ENCODE results near the gene PTPRJ. TPM values are rescaled to one million over a fixed set of nuclear protein-coding genes. Genes with fewer than 3 reads are reported as not detected.

The PTPRJ gene
- total RNA-seq, 4 donors from 2014 or later: 4.2 to 26.2 (median 9.2) TPM

DNA sequence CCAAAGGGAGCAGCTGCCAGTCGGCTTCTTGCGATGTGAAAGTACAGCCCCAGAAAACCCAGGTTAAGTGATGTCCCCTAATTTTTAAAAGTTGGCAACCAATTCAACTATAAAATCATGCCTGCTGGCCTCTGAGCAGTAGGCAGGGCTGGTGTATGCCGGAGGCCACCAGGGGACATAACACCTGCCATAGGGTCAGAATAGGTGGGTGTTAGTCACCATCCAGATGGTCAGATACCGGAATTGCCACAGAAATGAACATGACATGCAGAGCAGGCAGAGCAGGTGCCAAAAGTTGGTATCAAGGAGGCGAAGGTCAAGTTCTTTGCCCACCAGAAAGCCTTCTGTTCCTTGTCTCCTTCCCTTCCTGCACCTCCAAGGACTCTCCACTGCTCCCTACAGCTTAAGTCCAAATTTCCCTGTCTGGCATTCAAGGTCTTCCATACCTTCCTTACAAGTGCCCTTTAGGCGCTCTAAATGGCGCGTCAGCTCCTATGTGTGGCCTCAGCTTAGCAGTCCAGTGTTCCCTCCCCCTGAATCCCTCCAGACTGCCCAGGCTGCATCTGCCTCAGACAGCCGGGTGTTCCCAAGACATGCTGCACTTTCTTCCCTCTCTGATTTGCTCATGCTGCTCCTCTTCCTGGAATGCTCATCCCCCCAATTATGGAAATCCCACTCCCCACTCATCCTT is 45.1 kb downstream of the PTPRJ start:
- intact Hi-C loops (cut with DNase I; ENCODE audit: low total_unique reads): no loop called here
- no peak for TF ChIP-seq POLR2A (IDR thresholded peaks at IDR 0.05)
- TF ChIP-seq, protein P1, sequence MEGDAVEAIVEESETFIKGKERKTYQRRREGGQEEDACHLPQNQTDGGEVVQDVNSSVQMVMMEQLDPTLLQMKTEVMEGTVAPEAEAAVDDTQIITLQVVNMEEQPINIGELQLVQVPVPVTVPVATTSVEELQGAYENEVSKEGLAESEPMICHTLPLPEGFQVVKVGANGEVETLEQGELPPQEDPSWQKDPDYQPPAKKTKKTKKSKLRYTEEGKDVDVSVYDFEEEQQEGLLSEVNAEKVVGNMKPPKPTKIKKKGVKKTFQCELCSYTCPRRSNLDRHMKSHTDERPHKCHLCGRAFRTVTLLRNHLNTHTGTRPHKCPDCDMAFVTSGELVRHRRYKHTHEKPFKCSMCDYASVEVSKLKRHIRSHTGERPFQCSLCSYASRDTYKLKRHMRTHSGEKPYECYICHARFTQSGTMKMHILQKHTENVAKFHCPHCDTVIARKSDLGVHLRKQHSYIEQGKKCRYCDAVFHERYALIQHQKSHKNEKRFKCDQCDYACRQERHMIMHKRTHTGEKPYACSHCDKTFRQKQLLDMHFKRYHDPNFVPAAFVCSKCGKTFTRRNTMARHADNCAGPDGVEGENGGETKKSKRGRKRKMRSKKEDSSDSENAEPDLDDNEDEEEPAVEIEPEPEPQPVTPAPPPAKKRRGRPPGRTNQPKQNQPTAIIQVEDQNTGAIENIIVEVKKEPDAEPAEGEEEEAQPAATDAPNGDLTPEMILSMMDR (IDR thresholded peaks at IDR 0.05): no peak
- H3K4me3 ChIP-seq (ENCODE audit: low read depth, poor library complexity, severe bottlenecking): no peak overlapping the region
- 90 to 96% methylated on average over 9 of the region's 9 CpGs for WGBS, 2 donors
- no peak for DNase-seq (ENCODE audit: low spot score in 2 of 2)

DNA sequence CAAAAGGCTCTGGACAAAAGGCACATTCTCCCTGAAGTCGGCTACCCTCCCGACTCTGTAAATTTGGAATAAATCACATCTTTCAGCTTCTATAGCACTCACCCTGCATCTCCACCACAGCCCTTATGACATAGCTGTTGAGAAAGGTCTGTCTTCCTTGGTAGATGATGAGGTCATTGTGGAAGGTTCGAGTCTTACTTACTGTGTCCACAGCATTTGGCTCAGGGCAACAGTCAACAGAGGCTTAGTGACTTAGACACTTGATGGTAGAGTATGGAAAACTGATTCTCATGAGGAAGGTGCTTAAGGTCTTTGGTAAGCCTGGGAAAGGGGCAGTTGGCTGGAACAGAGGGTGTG is 45.6 kb downstream of the PTPRJ start:
- TF ChIP-seq, protein P1 (IDR thresholded peaks at IDR 0.05): no peak
- TF ChIP-seq POLR2A (IDR thresholded peaks at IDR 0.05): no peak
- intact Hi-C loops (cut with DNase I; ENCODE audit: low total_unique reads): no loop called here
- DNase-seq (ENCODE audit: low spot score in 2 of 2): no peak
- WGBS, 2 donors: 85 to 88% methylated on average over 3 of the region's 3 CpGs
- H3K4me3 ChIP-seq (ENCODE audit: low read depth, poor library complexity, severe bottlenecking): no peak overlapping the region

DNA sequence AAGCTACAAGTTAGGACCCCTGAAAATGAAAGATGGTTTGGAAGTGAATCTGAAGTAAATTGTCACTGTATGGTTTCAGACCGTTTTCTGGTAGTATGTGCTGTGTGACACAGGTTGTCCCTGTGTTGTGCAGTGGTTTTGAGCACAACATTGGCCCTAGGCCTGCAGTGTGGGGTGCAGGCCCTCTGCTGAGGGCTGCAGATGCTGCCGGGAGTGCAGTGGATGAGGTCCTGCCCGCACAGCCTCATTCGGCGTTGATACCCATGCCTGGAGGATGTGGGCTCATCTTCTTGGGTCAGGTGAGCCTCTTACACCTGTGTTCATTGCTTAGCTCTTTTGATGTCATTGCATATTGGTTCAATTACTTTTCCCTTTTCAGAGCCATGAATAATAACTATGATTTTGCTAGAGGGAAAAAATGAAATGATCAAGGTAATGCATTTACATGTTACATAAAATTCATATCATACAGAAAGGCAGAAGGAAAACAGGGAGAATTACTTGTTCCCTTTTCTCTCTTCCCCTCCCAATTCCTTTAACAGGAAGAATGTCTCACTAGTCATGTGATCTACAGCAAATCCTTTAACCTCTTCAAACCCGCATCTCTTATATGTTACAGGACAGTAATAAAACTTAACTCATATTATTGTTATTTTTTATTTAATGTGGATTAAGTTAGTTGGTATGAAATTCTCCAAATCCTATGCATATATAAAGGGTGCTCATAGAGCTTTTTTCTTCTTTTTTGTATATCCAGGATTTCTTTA is 48.7 kb downstream of the PTPRJ start:
- intact Hi-C loops (cut with DNase I; ENCODE audit: low total_unique reads): no loop called here
- WGBS, 2 donors: 55 to 65% methylated on average over 6 of the region's 6 CpGs
- no peak for DNase-seq (ENCODE audit: low spot score in 2 of 2)
- TF ChIP-seq POLR2A (IDR thresholded peaks at IDR 0.05): no peak
- TF ChIP-seq, protein P1 (IDR thresholded peaks at IDR 0.05): no peak
- H3K4me3 ChIP-seq (ENCODE audit: low read depth, poor library complexity, severe bottlenecking): no peak overlapping the region

DNA sequence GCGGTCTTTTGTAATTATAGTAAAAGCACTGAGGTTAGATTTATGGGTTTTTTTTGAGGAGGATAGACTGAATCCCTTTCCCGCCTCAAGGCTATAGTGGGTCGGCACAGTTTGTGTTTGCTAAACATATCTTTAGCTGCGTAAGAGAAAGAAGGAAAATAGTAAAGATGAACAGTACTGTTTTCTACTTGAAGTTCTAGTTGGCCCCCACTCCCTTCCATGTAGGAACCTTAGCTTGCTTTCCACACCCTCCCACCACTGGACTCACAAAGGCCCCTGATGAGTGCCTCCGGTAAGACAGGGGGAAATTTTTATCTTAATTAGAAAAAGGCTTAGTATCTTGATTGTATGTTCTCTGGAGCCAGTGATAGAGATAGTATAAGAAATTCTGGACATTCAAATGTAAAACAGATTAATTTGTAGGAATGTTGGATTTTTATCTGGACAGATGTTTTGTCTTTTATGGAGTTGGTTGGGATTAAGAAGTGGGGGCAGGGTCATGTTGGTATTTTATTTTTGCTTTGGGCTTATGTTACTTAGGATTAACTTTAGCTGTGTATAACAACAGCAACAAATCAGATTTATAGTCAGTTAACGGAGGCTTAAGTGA is 49.4 kb downstream of the PTPRJ start:
- intact Hi-C loops (cut with DNase I; ENCODE audit: low total_unique reads): no loop called here
- no peak for TF ChIP-seq POLR2A (IDR thresholded peaks at IDR 0.05)
- TF ChIP-seq, protein P1 (IDR thresholded peaks at IDR 0.05): no peak
- no peak overlapping the region for H3K4me3 ChIP-seq (ENCODE audit: low read depth, poor library complexity, severe bottlenecking)
- no peak for DNase-seq (ENCODE audit: low spot score in 2 of 2)
- WGBS, 2 donors: 70 to 73% methylated on average over 6 of the region's 6 CpGs

DNA sequence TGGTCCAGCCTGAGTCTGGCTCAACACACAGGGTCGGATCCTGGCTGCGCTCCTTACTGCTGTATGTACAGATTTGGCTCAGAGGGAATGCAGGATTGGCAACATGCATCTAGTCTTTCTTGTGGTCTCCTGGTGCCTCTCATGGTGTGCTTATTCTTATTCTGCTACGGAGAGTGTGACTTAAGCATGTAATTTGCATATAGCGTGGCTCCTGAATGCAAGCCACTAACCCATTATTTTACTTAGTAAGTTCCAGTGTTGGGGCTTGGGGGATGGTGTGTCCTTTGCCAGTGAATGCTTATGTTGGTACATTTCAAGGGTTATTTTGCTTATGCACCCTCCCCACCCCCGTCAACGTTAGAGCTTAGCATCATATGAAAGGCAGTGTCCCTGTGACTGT is 51.2 kb downstream of the PTPRJ start:
- 90% methylated on average over 6 of the region's 6 CpGs for WGBS, 2 donors
- intact Hi-C loops (cut with DNase I; ENCODE audit: low total_unique reads): no loop called here
- DNase-seq (ENCODE audit: low spot score in 2 of 2): no peak
- no peak overlapping the region for H3K4me3 ChIP-seq (ENCODE audit: low read depth, poor library complexity, severe bottlenecking)
- TF ChIP-seq, protein P1 (IDR thresholded peaks at IDR 0.05): no peak
- TF ChIP-seq POLR2A (IDR thresholded peaks at IDR 0.05): no peak
